K562 (cell line): ENCODE measurements around the gene CCSER1. TPM values are rescaled to one million over a fixed set of nuclear protein-coding genes. Genes with fewer than 3 reads are reported as not detected.

Source experiments
- ATAC-seq: fragments of 200-7000 bp; cut with Tn5 transposase; 3 replicates; pipeline ENCODE4 v1.9.1; 2020; ENCODE audit warnings: moderate library complexity
- BruUV-seq: library from RNA; stranded (reverse); fragments of 400-500 nt; replicated peaks from 2 replicates; lab custom pipeline; 2021; lab: Mats Ljungman, UMichigan
- CTCF ChIA-PET: fragments of 300-600 bp; formaldehyde crosslinking; extraction: SDS; loops from one replicate; lab custom pipeline; 2021; ENCODE audit warnings: low intra/inter-chr PET ratio; lab: Yijun Ruan, JAX
- POLR2A ChIA-PET: fragments of 300-600, 350-650 bp; sonication (Branson Sonifier 250); formaldehyde crosslinking; extraction: SDS; loops from one replicate; lab custom pipeline; 2021; ENCODE audit warnings: antibody characterized with exemption, inconsistent platforms; lab: Yijun Ruan, JAX
- DNase-seq, 4 experiments: peaks; one replicate each; pipeline versions ENCODE4 v3.0.0 to v3.0.0-alpha.2; 2011 to 2018; ENCODE audit warnings: low spot score in 3 of 4, mixed read lengths in 3 of 4; ENCODE audit errors: extremely low read depth in 1 of 4
- FAIRE-seq: peaks from 2 replicates; lab custom pipeline; 2011; peaks lifted over from hg19 to GRCh38; lab: Jason Lieb, UNC
- H2AFZ ChIP-seq: 2 replicates; pipeline ENCODE4 v1.6.0; 2011; ENCODE audit warnings: low read depth, low read length, control low read depth, inconsistent platforms
- H3K27ac ChIP-seq: fragments of 200-600 bp; 3 replicates; pipeline ENCODE4 v1.8.0; 2011; ENCODE audit warnings: low read depth, mild to moderate bottlenecking, control low read depth, inconsistent platforms, low read length, moderate library complexity, mixed read lengths; ENCODE audit errors: extremely low read depth
- H3K27me3 ChIP-seq, 2 experiments: fragments of 300-600 bp in 1 of 2; 2 replicates in 1 of 2; 3 replicates in 1 of 2; pipeline versions ENCODE4 v1.6.0 to v1.8.0; 2011; ENCODE audit warnings: inconsistent platforms in 2 of 2, low read length in 2 of 2, mild to moderate bottlenecking in 1 of 2, mixed read lengths in 1 of 2, moderate library complexity in 1 of 2; ENCODE audit not compliant: control insufficient read depth in 2 of 2, insufficient read depth in 2 of 2
- H3K36me3 ChIP-seq: fragments of 300-600 bp; 3 replicates; pipeline ENCODE4 v1.8.0; 2011; ENCODE audit warnings: mild to moderate bottlenecking, low read length, inconsistent platforms; ENCODE audit not compliant: control insufficient read depth, insufficient read depth
- H3K4me1 ChIP-seq, 2 experiments: fragments of 200-600 bp in 1 of 2; replicated peaks in 1 of 2; 2 replicates in 1 of 2; 3 replicates in 1 of 2; pipeline versions ENCODE4 v1.5.1 to v1.8.0; 2011; ENCODE audit warnings: inconsistent platforms in 2 of 2, low read length in 2 of 2, mild to moderate bottlenecking in 1 of 2, mixed read lengths in 1 of 2, moderate library complexity in 1 of 2; ENCODE audit not compliant: control insufficient read depth in 2 of 2, insufficient read depth in 2 of 2
- H3K4me2 ChIP-seq: 2 replicates; pipeline ENCODE4 v1.6.1; 2011; ENCODE audit warnings: low read length, control low read depth, inconsistent platforms, mixed read lengths; ENCODE audit not compliant: insufficient read depth
- H3K4me3 ChIP-seq: fragments of 200-600 bp; sonication (generic), shearing (Covaris generic); 2 replicates; pipeline ENCODE4 v1.5.1; 2016; ENCODE audit warnings: control low read depth, inconsistent platforms
- H3K79me2 ChIP-seq: fragments of 200-600 bp; 3 replicates; pipeline ENCODE4 v1.8.0; 2011; ENCODE audit warnings: low read length, inconsistent platforms; ENCODE audit not compliant: control insufficient read depth, insufficient read depth
- H3K9ac ChIP-seq, 2 experiments: 2 replicates each; pipeline versions ENCODE4 v1.6.0 to v1.6.1; 2011; ENCODE audit warnings: low read depth in 2 of 2, low read length in 2 of 2, control low read depth in 1 of 2, inconsistent platforms in 1 of 2, mild to moderate bottlenecking in 1 of 2, mixed read lengths in 1 of 2; ENCODE audit not compliant: insufficient read depth in 1 of 2
- H3K9me1 ChIP-seq: one replicate; pipeline ENCODE4 v1.6.0; 2011; ENCODE audit warnings: inconsistent platforms, mild to moderate bottlenecking, low read length, moderate library complexity; ENCODE audit not compliant: control insufficient read depth, insufficient read depth
- H3K9me3 ChIP-seq: replicated peaks from 2 replicates; pipeline ENCODE4 v1.5.1; 2011; ENCODE audit warnings: low read depth, low read length, inconsistent platforms; ENCODE audit not compliant: control insufficient read depth, insufficient read depth
- H4K20me1 ChIP-seq: replicated peaks from 2 replicates; pipeline ENCODE4 v1.6.1; 2011; ENCODE audit warnings: low read length, inconsistent platforms, mixed read lengths; ENCODE audit not compliant: control insufficient read depth, insufficient read depth
- CHD2 ChIP-seq: IDR thresholded peaks from 2 replicates; pipeline ENCODE4 v1.6.1; 2011; ENCODE audit warnings: low read depth, low read length
- CSDE1 ChIP-seq, 2 experiments: fragments of 450-650 bp; IDR thresholded peaks; 2 replicates each; pipeline ENCODE4 v1.6.1; 2016; ENCODE audit warnings: mild to moderate bottlenecking in 1 of 2
- DPF2 ChIP-seq: fragments of 450-650 bp; IDR thresholded peaks from 2 replicates; pipeline ENCODE4 v1.6.1; 2016
- FOXA3 ChIP-seq, 2 experiments: fragments of 450-650 bp in 1 of 2; sonication (generic) in 1 of 2; formaldehyde crosslinking; IDR thresholded peaks in 1 of 2; conservative IDR thresholded peaks in 1 of 2; 2 replicates each; pipeline versions ENCODE4 v1.4.0 to v1.8.0; 2020 to 2022; ENCODE audit warnings: mild to moderate bottlenecking in 2 of 2, missing genetic modification reagents in 1 of 2
- HDAC8 ChIP-seq: fragments of 450-650 bp; IDR thresholded peaks from 2 replicates; pipeline ENCODE4 v1.6.1; 2016; ENCODE audit warnings: mild to moderate bottlenecking, missing genetic modification characterization, moderate library complexity, missing compliant biosample characterization
- HNRNPH1 ChIP-seq: fragments of 200-400 bp; formaldehyde crosslinking; optimal IDR thresholded peaks from 2 replicates; pipeline ENCODE3; 2017; ENCODE audit warnings: low read depth, mild to moderate bottlenecking, low read length, moderate library complexity
- ILF3 ChIP-seq: fragments of 450-650 bp; IDR thresholded peaks from 2 replicates; pipeline ENCODE4 v1.6.1; 2018; ENCODE audit warnings: antibody characterized with exemption, mild to moderate bottlenecking, moderate library complexity, borderline replicate concordance
- NCOA2 ChIP-seq, 2 experiments: fragments of 450-650 bp; IDR thresholded peaks; 2 replicates each; pipeline ENCODE4 v1.6.1; 2018; ENCODE audit warnings: mild to moderate bottlenecking in 2 of 2, moderate library complexity in 1 of 2; ENCODE audit not compliant: partially characterized antibody in 2 of 2
- NR1H2 ChIP-seq: sonication (generic); formaldehyde crosslinking; IDR thresholded peaks from 2 replicates; pipeline ENCODE4 v1.4.0; 2020; ENCODE audit warnings: mild to moderate bottlenecking, missing genetic modification reagents
- NR3C1 ChIP-seq: sonication (generic); formaldehyde crosslinking; IDR thresholded peaks from 2 replicates; pipeline ENCODE4 v1.8.1; 2022; ENCODE audit warnings: missing genetic modification reagents
- STAG1 ChIP-seq: sonication (generic); formaldehyde crosslinking; IDR thresholded peaks from 2 replicates; pipeline ENCODE4 v1.5.0; 2020; ENCODE audit warnings: missing genetic modification reagents, borderline replicate concordance
- SUPT5H ChIP-seq: fragments of 450-650 bp; IDR thresholded peaks from 2 replicates; pipeline ENCODE4 v1.6.1; 2016
- ZBTB12 ChIP-seq: fragments of 250-450 bp; sonication (Bioruptor Pico); IDR thresholded peaks from 2 replicates; pipeline ENCODE4 v1.4.0; 2020
- ZNF280B ChIP-seq: fragments of 250-450 bp; sonication (Bioruptor Pico); IDR thresholded peaks from 2 replicates; pipeline ENCODE4 v1.5.1; 2021; ENCODE audit warnings: mild to moderate bottlenecking
- ZNF41 ChIP-seq: fragments of 250-450 bp; sonication (Bioruptor Pico); conservative IDR thresholded peaks from 2 replicates; pipeline ENCODE4 v1.4.0; 2020; ENCODE audit warnings: mild to moderate bottlenecking
- ZNF79 ChIP-seq: fragments of 250-450 bp; sonication (Bioruptor Pico); IDR thresholded peaks from 2 replicates; pipeline ENCODE4 v1.4.0; 2020; ENCODE audit warnings: low read depth, mild to moderate bottlenecking, moderate library complexity
- WGBS: fragments of 100-300 bp; shearing (Covaris generic); methylation state at CpG from one replicate; pipeline ENCODE4 v1.1.6; 2016; ENCODE audit warnings: low coverage, mixed read lengths; ENCODE audit not compliant: insufficient coverage; ENCODE audit errors: missing lambda C conversion rate; 5-methylcytosine and 5-hydroxymethylcytosine counted together
- in situ Hi-C: fragments of 300-500 bp; cut with MboI; formaldehyde crosslinking; loops from 4 replicates; pipeline ENCODE4 v1.15.0; 2018; ENCODE audit warnings: inconsistent platforms, mixed read lengths
- intact Hi-C: fragments of 100-400 bp; cut with micrococcal nuclease; formaldehyde crosslinking; loops from 2 replicates; pipeline ENCODE4 v1.14.2; 2022
- polyA plus RNA-seq, 8 experiments: library from polyadenylated mRNA; depleted of rRNA in 4 of 8; stranded (reverse) in 5 of 8; unstranded in 3 of 8; fragments of >200 nt; fragmentation: Nextera tagmentation in 2 of 8; fragmentation: Illumina TruSeq in 1 of 8; extraction: Ambion mirVana in 2 of 8; extraction: Trizol in 1 of 8; gene quantifications; 2 replicates each; pipeline versions ENCODE4 v1.2.1 to v1.2.3, GENCODE V29; 2011 to 2014; ENCODE audit warnings: inconsistent platforms in 1 of 8, missing spikeins in 1 of 8
- total RNA-seq, 7 experiments: library from RNA; depleted of rRNA in 6 of 7; stranded (reverse); fragments of >200 nt in 6 of 7; fragmentation: Illumina TruSeq in 2 of 7; extraction: Trizol in 2 of 7; gene quantifications; 2 replicates each; pipeline versions ENCODE4 v1.2.1 to v1.2.3, GENCODE V29; 2011 to 2021; ENCODE audit warnings: low replicate concordance in 1 of 7

CCSER1 gene
- total and polyA plus RNA-seq, 9 of the 15 experiments (the other 6 are each of a cell fraction or from before 2014, with no cell fraction given) = not detected

DNA sequence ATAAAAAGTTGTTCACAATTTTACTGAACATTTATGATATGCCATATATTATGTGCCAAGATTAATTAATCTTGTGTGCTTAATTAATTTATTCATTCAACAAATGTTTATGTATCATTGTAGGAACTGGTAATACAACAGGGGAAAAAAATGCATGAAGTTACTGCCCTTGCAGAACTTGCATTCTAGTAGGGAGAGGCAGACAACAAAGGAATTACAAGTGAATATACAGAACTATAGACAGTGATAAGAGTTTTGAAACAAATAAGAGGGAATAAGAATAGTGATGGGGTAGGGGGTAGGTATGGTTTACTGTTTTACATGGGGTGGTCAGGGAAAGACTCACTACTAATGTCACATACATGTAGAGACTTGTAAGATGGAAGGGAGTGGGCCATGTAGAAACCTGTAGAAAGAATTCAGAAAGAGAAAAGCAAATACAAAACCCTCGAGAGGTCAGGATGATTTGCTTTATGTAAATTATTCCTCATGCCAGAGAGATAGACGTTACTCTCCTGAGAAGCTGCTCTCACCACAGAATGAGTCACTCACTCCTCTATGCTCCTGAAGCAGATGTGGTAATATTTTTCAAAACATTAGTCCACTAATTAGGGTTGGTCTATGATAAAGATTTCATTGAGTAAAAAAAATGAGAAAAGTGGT, 1321.6 kb downstream of the CCSER1 start:
- Histone ChIP-seq H3K9me1 (no peaks in the 10 kb centered on the region), H2AFZ (no peak overlapping the region), H3K4me1 (no peaks in the 10 kb centered on the region), H3K9me3 (no peaks in the 10 kb centered on the region), H3K4me2 (no peak overlapping the region), H3K27me3 (no peaks in the 10 kb centered on the region), H3K36me3 (no peaks in the 10 kb centered on the region), H3K9ac (no peak overlapping the region), H4K20me1 (no peaks in the 10 kb centered on the region), H3K4me3 (no peak overlapping the region), H3K79me2 (no peaks in the 10 kb centered on the region), H3K27ac (no peak overlapping the region)
- ATAC-seq (no peak), FAIRE-seq (no peak), DNase-seq (no peak)
- in situ Hi-C loops = no loop called here
- ChIA-PET CTCF (no interaction called here), POLR2A (no interaction called here)
- BruUV-seq = no TSS peak
- intact Hi-C loops = no loop called here
- WGBS = 3% methylated on average over 2 of the region's 2 CpGs
- no peak for TF ChIP-seq ILF3
- TF ChIP-seq SUPT5H = no peak
- TF ChIP-seq CSDE1 (IDR thresholded peaks at IDR 0.05) = no peak
- TF ChIP-seq DPF2 = no peak
- no peak for TF ChIP-seq NCOA2 (IDR thresholded peaks at IDR 0.05; ENCODE audit: partially characterized antibody in 2 of 2)
- TF ChIP-seq NR3C1 = no peak
- no peak for TF ChIP-seq HNRNPH1
- TF ChIP-seq ZNF41 (CRISPR knock-in tag) = no peak
- TF ChIP-seq STAG1 = no peak
- TF ChIP-seq FOXA3 (CRISPR knock-in tag; conservative IDR thresholded peaks at IDR 0.05 in 1 of 2, IDR thresholded peaks at IDR 0.05 in 1 of 2) = no peak
- TF ChIP-seq ZBTB12 (CRISPR knock-in tag) = no peak
- TF ChIP-seq HDAC8 (tag) = no peak
- no peak for TF ChIP-seq ZNF280B (CRISPR knock-in tag)
- no peak for TF ChIP-seq ZNF79 (CRISPR knock-in tag)
- no peak for TF ChIP-seq NR1H2 (CRISPR knock-in tag)
- TF ChIP-seq CHD2 = no peak
